Uterus (tissue), 2 donors: ENCODE measurements around the gene MDFIC2.

Experiments
- POLR2A ChIP-seq, 2 donors: fragments of 450-650 bp; IDR thresholded peaks; one replicate each; pipeline ENCODE4 v1.6.1; 2016; ENCODE audit warnings: antibody characterized with exemption in 2 of 2, mild to moderate bottlenecking in 1 of 2, moderate library complexity in 1 of 2
- TF ChIP-seq, protein P1 (sequence below), 4 experiments: fragments of 200-600 bp in 2 of 4; fragments of 450-650 bp in 2 of 4; sonication (generic) in 2 of 4; IDR thresholded peaks; one replicate each; pipeline ENCODE4 v1.5.1; 2016 to 2019; ENCODE audit warnings: antibody characterized with exemption in 4 of 4, mild to moderate bottlenecking in 2 of 4, moderate library complexity in 1 of 4

DNA sequence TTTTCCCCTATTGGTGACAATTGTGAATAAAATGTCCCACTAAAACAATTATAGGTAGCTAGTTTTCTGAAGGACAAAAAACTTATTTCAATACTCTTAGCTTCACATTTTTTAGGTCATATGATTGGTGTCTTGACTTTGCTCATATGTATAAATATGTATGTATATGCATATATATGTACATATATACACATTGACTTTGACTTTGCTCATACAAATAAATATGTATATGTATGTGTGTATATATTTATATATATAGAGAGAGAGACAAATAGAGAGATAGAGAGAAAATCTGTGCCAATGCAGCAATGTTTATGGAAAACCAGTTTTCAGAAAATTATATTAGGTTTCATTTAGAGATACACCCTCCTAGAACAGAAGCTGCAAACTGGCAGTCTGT is 5.7 kb downstream of the MDFIC2 start:
- TF ChIP-seq, protein P1, sequence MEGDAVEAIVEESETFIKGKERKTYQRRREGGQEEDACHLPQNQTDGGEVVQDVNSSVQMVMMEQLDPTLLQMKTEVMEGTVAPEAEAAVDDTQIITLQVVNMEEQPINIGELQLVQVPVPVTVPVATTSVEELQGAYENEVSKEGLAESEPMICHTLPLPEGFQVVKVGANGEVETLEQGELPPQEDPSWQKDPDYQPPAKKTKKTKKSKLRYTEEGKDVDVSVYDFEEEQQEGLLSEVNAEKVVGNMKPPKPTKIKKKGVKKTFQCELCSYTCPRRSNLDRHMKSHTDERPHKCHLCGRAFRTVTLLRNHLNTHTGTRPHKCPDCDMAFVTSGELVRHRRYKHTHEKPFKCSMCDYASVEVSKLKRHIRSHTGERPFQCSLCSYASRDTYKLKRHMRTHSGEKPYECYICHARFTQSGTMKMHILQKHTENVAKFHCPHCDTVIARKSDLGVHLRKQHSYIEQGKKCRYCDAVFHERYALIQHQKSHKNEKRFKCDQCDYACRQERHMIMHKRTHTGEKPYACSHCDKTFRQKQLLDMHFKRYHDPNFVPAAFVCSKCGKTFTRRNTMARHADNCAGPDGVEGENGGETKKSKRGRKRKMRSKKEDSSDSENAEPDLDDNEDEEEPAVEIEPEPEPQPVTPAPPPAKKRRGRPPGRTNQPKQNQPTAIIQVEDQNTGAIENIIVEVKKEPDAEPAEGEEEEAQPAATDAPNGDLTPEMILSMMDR (IDR thresholded peaks at IDR 0.05) = no peak
- no peak for TF ChIP-seq POLR2A (IDR thresholded peaks at IDR 0.05)
